K562 (cell line): ENCODE results near the gene BMI1. TPM values are rescaled to one million over a fixed set of nuclear protein-coding genes. Genes with fewer than 3 reads are reported as not detected.

Experiments used
- ARID2 ChIP-seq: fragments of 450-650 bp; IDR thresholded peaks from 2 replicates; pipeline ENCODE4 v1.6.1; 2017; ENCODE audit warnings: antibody characterized with exemption, mild to moderate bottlenecking
- CXXC5 ChIP-seq: fragments of 250-450 bp; sonication (Bioruptor Pico); IDR thresholded peaks from 2 replicates; pipeline ENCODE4 v1.8.0; 2022; ENCODE audit warnings: inconsistent platforms, mild to moderate bottlenecking, moderate library complexity
- DDX20 ChIP-seq: fragments of 450-650 bp; IDR thresholded peaks from 2 replicates; pipeline ENCODE4 v1.6.1; 2016; ENCODE audit warnings: missing genetic modification characterization, low read depth, mild to moderate bottlenecking, missing compliant biosample characterization, moderate library complexity
- DNMT1 ChIP-seq: fragments of 450-650 bp; IDR thresholded peaks from 2 replicates; pipeline ENCODE4 v1.6.1; 2016; ENCODE audit warnings: antibody characterized with exemption, mild to moderate bottlenecking
- FOXP1 ChIP-seq: sonication (generic); formaldehyde crosslinking; IDR thresholded peaks from 2 replicates; pipeline ENCODE4 v1.8.0; 2022; ENCODE audit warnings: mild to moderate bottlenecking, missing genetic modification reagents
- KAT7 ChIP-seq: sonication (generic); formaldehyde crosslinking; IDR thresholded peaks from 2 replicates; pipeline ENCODE4 v1.8.0; 2022; ENCODE audit warnings: missing genetic modification reagents, mild to moderate bottlenecking, borderline replicate concordance
- MECOM ChIP-seq: fragments of 250-450 bp; sonication (Bioruptor Pico); IDR thresholded peaks from 2 replicates; pipeline ENCODE4 v1.8.0; 2022; ENCODE audit warnings: inconsistent platforms
- MYNN ChIP-seq, 2 experiments: sonication (generic); formaldehyde crosslinking in 1 of 2; IDR thresholded peaks; 2 replicates each; pipeline versions ENCODE4 v1.5.0 to v1.6.1; 2016 to 2020; ENCODE audit warnings: antibody characterized with exemption in 1 of 2, missing genetic modification reagents in 1 of 2
- RBFOX2 ChIP-seq: fragments of 200-400 bp; formaldehyde crosslinking; IDR thresholded peaks from 2 replicates; pipeline ENCODE4 v1.6.1; 2017; ENCODE audit warnings: low read depth, mild to moderate bottlenecking, low read length, moderate library complexity
- RBM22 ChIP-seq: fragments of 200-400 bp; formaldehyde crosslinking; IDR thresholded peaks from 2 replicates; pipeline ENCODE4 v1.6.1; 2018; ENCODE audit warnings: low read length, low read depth; ENCODE audit not compliant: poor library complexity, severe bottlenecking
- SMAD2 ChIP-seq: fragments of 150-350 bp; IDR thresholded peaks from 2 replicates; pipeline ENCODE4 v1.6.1; 2014; ENCODE audit warnings: low read depth, mild to moderate bottlenecking, low read length
- SRSF9 ChIP-seq: fragments of 200-400 bp; formaldehyde crosslinking; IDR thresholded peaks from 2 replicates; pipeline ENCODE4 v1.6.1; 2017; ENCODE audit warnings: low read depth, low read length, borderline replicate concordance
- TCFL5 ChIP-seq: fragments of 250-450 bp; sonication (Bioruptor Pico); conservative IDR thresholded peaks from 2 replicates; pipeline ENCODE4 v1.6.1; 2021; ENCODE audit warnings: mild to moderate bottlenecking, moderate library complexity, matching md5 sums
- WHSC1 ChIP-seq: IDR thresholded peaks from one replicate; pipeline ENCODE4 v1.6.1; 2012; ENCODE audit warnings: low read length, control low read depth, inconsistent platforms
- ZNF316 ChIP-seq: fragments of 450-650 bp; IDR thresholded peaks from 2 replicates; pipeline ENCODE4 v1.6.1; 2016
- ZNF436 ChIP-seq: fragments of 250-450, 450-650 bp; sonication (Bioruptor Pico); formaldehyde crosslinking; IDR thresholded peaks from 2 replicates; pipeline ENCODE4 v1.7.0; 2020; ENCODE audit warnings: mild to moderate bottlenecking
- ZNF696 ChIP-seq: fragments of 250-450 bp; sonication (Bioruptor Pico); conservative IDR thresholded peaks from 2 replicates; pipeline ENCODE4 v1.4.0; 2020; ENCODE audit warnings: mild to moderate bottlenecking, moderate library complexity
- ZNF717 ChIP-seq: fragments of 250-450 bp; sonication (Bioruptor Pico); IDR thresholded peaks from 2 replicates; pipeline ENCODE4 v1.5.0; 2021
- ZNF785 ChIP-seq: fragments of 250-450 bp; sonication (Bioruptor Pico); IDR thresholded peaks from 2 replicates; pipeline ENCODE4 v1.4.0; 2020; ENCODE audit warnings: mild to moderate bottlenecking
- polyA plus RNA-seq, 8 experiments: library from polyadenylated mRNA; depleted of rRNA in 4 of 8; stranded (reverse) in 5 of 8; unstranded in 3 of 8; fragments of >200 nt; fragmentation: Nextera tagmentation in 2 of 8; fragmentation: Illumina TruSeq in 1 of 8; extraction: Ambion mirVana in 2 of 8; extraction: Trizol in 1 of 8; gene quantifications; 2 replicates each; pipeline versions ENCODE4 v1.2.1 to v1.2.3, GENCODE V29; 2011 to 2014; ENCODE audit warnings: inconsistent platforms in 1 of 8, missing spikeins in 1 of 8
- total RNA-seq, 7 experiments: library from RNA; depleted of rRNA in 6 of 7; stranded (reverse); fragments of >200 nt in 6 of 7; fragmentation: Illumina TruSeq in 2 of 7; extraction: Trizol in 2 of 7; gene quantifications; 2 replicates each; pipeline versions ENCODE4 v1.2.1 to v1.2.3, GENCODE V29; 2011 to 2021; ENCODE audit warnings: low replicate concordance in 1 of 7
- TF ChIP-seq, protein P1 (sequence below): fragments of 200-800 bp; sonication (Bioruptor generic); IDR thresholded peaks from 2 replicates; pipeline ENCODE4 v1.6.1; 2017; ENCODE audit warnings: missing genetic modification characterization, missing compliant biosample characterization
- TF ChIP-seq, protein P2 (sequence below): fragments of 250-450 bp; sonication (Bioruptor Pico); IDR thresholded peaks from 2 replicates; pipeline ENCODE4 v1.4.0; 2020
- TF ChIP-seq, protein P3 (sequence below): fragments of 450-650 bp; formaldehyde crosslinking; IDR thresholded peaks from 2 replicates; pipeline ENCODE4 v1.4.0; 2022; ENCODE audit warnings: mild to moderate bottlenecking, moderate library complexity

BMI1 gene
- total and polyA plus RNA-seq, 9 of the 15 experiments (the other 6 are each of a cell fraction or from before 2014, with no cell fraction given), result 21.4 to 103 (median 70.8) TPM

DNA sequence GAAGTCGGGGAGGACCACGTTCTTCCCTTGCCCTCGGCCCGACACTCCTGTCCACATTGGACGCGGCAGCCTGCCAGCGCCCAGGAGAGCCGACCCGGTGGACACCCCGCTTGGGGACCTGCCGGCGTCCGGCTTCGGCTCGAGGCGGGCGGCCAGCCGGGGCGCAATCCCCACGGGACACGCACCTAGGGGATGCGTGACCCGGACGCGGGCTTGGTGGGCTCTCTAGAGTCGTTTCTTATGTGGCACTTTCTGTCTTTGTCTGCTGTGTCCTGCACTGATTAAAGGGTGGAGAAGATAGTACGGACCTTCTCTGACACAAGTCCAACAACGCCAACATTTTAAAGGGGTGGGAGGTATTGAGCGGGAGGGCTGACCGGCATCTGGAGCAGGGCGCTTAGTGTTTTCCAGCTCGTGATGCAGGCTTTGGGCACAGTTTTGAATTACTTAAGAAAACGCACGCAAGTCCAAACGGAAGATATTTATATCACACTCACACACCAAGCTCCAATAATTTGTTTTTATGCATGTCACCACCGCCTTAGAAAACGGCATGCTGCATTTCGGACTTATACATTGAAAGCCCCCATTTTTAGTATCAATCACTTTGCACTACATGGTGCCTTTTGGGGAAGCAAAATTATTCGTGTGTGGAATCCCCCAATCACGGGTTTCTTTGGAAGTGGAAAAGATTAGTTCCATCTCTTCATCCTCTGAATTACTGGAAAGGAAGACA, 20.5 kb downstream of the BMI1 start (continued):
- TF ChIP-seq ZNF696 (CRISPR knock-in tag) (no peak), RBFOX2 (no peak; the same call in 1 of the 2 replicates), WHSC1 (no peak), SMAD2 (no peak), ZNF436 (no peak), MECOM (CRISPR knock-in tag) (no peak), ZNF785 (CRISPR knock-in tag) (no peak), FOXP1 (CRISPR knock-in tag) (0 out of 2 replicates have a peak, but pooled peaks have one; percentile 32), ZNF717 (CRISPR knock-in tag) (no peak), CXXC5 (CRISPR knock-in tag) (peak; percentile 18), DDX20 (tag) (no peak), MYNN (IDR thresholded peaks at IDR 0.05) (no peak), MYNN (CRISPR knock-in tag; IDR thresholded peaks at IDR 0.05) (no peak), ZNF316 (no peak), RBM22 (no peak), KAT7 (CRISPR knock-in tag) (no peak), ARID2 (no peak), SRSF9 (no peak), DNMT1 (no peak), TCFL5 (CRISPR knock-in tag) (0 out of 2 replicates have a peak, but pooled peaks have one; percentile 23)
- TF ChIP-seq, protein P1, sequence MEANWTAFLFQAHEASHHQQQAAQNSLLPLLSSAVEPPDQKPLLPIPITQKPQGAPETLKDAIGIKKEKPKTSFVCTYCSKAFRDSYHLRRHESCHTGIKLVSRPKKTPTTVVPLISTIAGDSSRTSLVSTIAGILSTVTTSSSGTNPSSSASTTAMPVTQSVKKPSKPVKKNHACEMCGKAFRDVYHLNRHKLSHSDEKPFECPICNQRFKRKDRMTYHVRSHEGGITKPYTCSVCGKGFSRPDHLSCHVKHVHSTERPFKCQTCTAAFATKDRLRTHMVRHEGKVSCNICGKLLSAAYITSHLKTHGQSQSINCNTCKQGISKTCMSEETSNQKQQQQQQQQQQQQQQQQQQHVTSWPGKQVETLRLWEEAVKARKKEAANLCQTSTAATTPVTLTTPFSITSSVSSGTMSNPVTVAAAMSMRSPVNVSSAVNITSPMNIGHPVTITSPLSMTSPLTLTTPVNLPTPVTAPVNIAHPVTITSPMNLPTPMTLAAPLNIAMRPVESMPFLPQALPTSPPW (CRISPR knock-in tag), result peak; percentile 23
- TF ChIP-seq, protein P2, sequence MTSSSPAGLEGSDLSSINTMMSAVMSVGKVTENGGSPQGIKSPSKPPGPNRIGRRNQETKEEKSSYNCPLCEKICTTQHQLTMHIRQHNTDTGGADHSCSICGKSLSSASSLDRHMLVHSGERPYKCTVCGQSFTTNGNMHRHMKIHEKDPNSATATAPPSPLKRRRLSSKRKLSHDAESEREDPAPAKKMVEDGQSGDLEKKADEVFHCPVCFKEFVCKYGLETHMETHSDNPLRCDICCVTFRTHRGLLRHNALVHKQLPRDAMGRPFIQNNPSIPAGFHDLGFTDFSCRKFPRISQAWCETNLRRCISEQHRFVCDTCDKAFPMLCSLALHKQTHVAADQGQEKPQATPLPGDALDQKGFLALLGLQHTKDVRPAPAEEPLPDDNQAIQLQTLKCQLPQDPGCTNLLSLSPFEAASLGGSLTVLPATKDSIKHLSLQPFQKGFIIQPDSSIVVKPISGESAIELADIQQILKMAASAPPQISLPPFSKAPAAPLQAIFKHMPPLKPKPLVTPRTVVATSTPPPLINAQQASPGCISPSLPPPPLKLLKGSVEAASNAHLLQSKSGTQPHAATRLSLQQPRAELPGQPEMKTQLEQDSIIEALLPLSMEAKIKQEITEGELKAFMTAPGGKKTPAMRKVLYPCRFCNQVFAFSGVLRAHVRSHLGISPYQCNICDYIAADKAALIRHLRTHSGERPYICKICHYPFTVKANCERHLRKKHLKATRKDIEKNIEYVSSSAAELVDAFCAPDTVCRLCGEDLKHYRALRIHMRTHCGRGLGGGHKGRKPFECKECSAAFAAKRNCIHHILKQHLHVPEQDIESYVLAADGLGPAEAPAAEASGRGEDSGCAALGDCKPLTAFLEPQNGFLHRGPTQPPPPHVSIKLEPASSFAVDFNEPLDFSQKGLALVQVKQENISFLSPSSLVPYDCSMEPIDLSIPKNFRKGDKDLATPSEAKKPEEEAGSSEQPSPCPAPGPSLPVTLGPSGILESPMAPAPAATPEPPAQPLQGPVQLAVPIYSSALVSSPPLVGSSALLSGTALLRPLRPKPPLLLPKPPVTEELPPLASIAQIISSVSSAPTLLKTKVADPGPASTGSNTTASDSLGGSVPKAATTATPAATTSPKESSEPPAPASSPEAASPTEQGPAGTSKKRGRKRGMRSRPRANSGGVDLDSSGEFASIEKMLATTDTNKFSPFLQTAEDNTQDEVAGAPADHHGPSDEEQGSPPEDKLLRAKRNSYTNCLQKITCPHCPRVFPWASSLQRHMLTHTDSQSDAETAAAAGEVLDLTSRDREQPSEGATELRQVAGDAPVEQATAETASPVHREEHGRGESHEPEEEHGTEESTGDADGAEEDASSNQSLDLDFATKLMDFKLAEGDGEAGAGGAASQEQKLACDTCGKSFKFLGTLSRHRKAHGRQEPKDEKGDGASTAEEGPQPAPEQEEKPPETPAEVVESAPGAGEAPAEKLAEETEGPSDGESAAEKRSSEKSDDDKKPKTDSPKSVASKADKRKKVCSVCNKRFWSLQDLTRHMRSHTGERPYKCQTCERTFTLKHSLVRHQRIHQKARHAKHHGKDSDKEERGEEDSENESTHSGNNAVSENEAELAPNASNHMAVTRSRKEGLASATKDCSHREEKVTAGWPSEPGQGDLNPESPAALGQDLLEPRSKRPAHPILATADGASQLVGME, result no peak
- TF ChIP-seq, protein P3, sequence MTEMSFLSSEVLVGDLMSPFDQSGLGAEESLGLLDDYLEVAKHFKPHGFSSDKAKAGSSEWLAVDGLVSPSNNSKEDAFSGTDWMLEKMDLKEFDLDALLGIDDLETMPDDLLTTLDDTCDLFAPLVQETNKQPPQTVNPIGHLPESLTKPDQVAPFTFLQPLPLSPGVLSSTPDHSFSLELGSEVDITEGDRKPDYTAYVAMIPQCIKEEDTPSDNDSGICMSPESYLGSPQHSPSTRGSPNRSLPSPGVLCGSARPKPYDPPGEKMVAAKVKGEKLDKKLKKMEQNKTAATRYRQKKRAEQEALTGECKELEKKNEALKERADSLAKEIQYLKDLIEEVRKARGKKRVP (CRISPR knock-in tag), result no peak
